Smooth muscle cell (in vitro differentiated cells): ENCODE results near the gene BTG2. TPM values are rescaled to one million over a fixed set of nuclear protein-coding genes. Genes with fewer than 3 reads are reported as not detected.

Experiments used
- DNase-seq: peaks from one replicate; lab custom pipeline; 2025; ENCODE audit not compliant: unreplicated experiment; lab: John Stamatoyannopoulos, UW
- H2AFZ ChIP-seq: fragments of 200-600 bp; sonication (generic); 2 replicates; pipeline ENCODE4 v1.6.0; 2016; ENCODE audit warnings: antibody characterized with exemption, low read depth, mild to moderate bottlenecking
- H3F3A ChIP-seq: fragments of 200-600 bp; sonication (generic); 2 replicates; pipeline ENCODE4 v1.6.0; 2017; ENCODE audit warnings: antibody characterized with exemption, low read depth
- H3K27ac ChIP-seq: fragments of 200-600 bp; sonication (generic); 2 replicates; pipeline ENCODE4 v1.5.1; 2016; ENCODE audit warnings: low read depth, mild to moderate bottlenecking
- H3K27me3 ChIP-seq: fragments of 200-600 bp; sonication (generic); 2 replicates; pipeline ENCODE4 v1.6.1; 2016; ENCODE audit warnings: low read depth, mild to moderate bottlenecking
- H3K36me3 ChIP-seq: fragments of 200-600 bp; sonication (generic); 2 replicates; pipeline ENCODE4 v1.5.1; 2016; ENCODE audit warnings: low read depth
- H3K4me1 ChIP-seq: fragments of 200-600 bp; sonication (generic); 2 replicates; pipeline ENCODE4 v1.5.1; 2016; ENCODE audit warnings: low read depth
- H3K4me2 ChIP-seq: fragments of 200-600 bp; sonication (generic); 2 replicates; pipeline ENCODE4 v1.6.0; 2016; ENCODE audit warnings: mild to moderate bottlenecking
- H3K4me3 ChIP-seq: fragments of 200-600 bp; sonication (generic); 2 replicates; pipeline ENCODE4 v1.5.1; 2016; ENCODE audit warnings: mild to moderate bottlenecking
- H3K79me2 ChIP-seq: fragments of 200-600 bp; sonication (generic); 2 replicates; pipeline ENCODE4 v1.6.0; 2016; ENCODE audit warnings: low read depth, mild to moderate bottlenecking
- H3K9ac ChIP-seq: fragments of 200-600 bp; sonication (generic); 2 replicates; pipeline ENCODE4 v1.6.0; 2016; ENCODE audit warnings: low read depth
- H3K9me3 ChIP-seq: fragments of 200-600 bp; sonication (generic); replicated peaks from 2 replicates; pipeline ENCODE4 v1.5.1; 2016; ENCODE audit warnings: low read depth
- H4K20me1 ChIP-seq: fragments of 200-600 bp; sonication (generic); 2 replicates; pipeline ENCODE4 v1.6.0; 2016; ENCODE audit warnings: low read depth
- CTCF ChIP-seq: fragments of 200-600 bp; sonication (generic); IDR thresholded peaks from 2 replicates; pipeline ENCODE4 v1.5.1; 2017; ENCODE audit warnings: borderline replicate concordance, mild to moderate bottlenecking, antibody characterized with exemption; ENCODE audit not compliant: insufficient read depth, poor library complexity, severe bottlenecking
- WGBS: methylation state at CpG from one replicate; pipeline ENCODE4 v1.1.7; 2016; ENCODE audit warnings: low lambda C conversion rate; 5-methylcytosine and 5-hydroxymethylcytosine counted together
- polyA plus RNA-seq: library from polyadenylated mRNA; unstranded; fragments of >200 nt; fragmentation: Nextera tagmentation; extraction: Ambion mirVana; gene quantifications from 2 replicates; pipeline ENCODE4 v1.2.1, GENCODE V29; 2016
- total RNA-seq: library from RNA; depleted of rRNA; stranded (reverse); fragments of >200 nt; gene quantifications from 2 replicates; pipeline ENCODE4 v1.2.3, GENCODE V29; 2014

Gene BTG2
- total and polyA plus RNA-seq, 2 experiments from 2014 or later: 80.0 to 93.8 TPM

- peak overlapping the region; percentile 65 for H3K9ac ChIP-seq
- peaks cover 25% of the 10 kb centered on the region for H3K4me1 ChIP-seq
- no peaks in the 10 kb centered on the region for H3K36me3 ChIP-seq
- no peaks in the 10 kb centered on the region for H3K27me3 ChIP-seq
- H3K9me3 ChIP-seq: no peaks in the 10 kb centered on the region
- H4K20me1 ChIP-seq: no peaks in the 10 kb centered on the region
- no peak for TF ChIP-seq CTCF
- H3F3A ChIP-seq: peaks cover 10% of the 10 kb centered on the region
- peak overlapping the region; percentile 85 for H3K4me2 ChIP-seq
- peak overlapping the region; percentile 81 for H2AFZ ChIP-seq
- WGBS: 20% methylated on average over 13 of the region's 13 CpGs
- DNase-seq: peak; percentile 79
- H3K79me2 ChIP-seq: no peaks in the 10 kb centered on the region
- H3K27ac ChIP-seq: peak overlapping the region; percentile 88
- peak overlapping the region; percentile 24 for H3K4me3 ChIP-seq
These were observed 27.0 kb upstream of the BTG2 start for GRCh38 chr1:203278082-203278884.

DNA sequence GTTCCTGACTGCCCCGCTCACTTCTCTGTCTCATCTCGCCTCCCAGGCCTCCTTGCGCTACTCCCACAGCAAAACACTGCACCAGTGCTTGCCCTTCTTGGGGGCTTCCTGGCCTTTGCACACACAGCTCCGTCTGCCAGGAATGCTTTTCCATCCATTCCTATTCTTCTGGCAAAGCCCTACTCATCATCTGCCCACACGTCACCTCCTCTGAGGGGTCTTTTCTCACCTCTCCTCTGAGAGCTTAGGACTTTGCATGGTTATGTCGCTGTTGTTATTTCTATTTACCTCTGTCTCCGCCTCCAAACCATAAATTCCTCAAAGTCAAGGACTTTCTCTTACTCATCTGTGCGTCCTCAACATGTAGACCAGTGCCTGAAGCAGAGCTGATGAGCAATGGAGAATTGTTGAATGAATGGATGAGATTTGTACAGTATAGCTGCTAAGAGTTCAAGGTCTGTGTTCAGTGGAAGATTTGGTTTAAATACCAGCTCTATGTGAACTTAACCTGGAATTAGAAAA lies 26.4 kb upstream of the BTG2 start:
- Histone ChIP-seq H3F3A (peaks cover 10% of the 10 kb centered on the region), H3K9ac (peak overlapping the region; percentile 65), H3K4me3 (no peak overlapping the region), H2AFZ (peak overlapping the region; percentile 81), H3K36me3 (no peaks in the 10 kb centered on the region), H3K4me2 (peak overlapping the region; percentile 85), H3K79me2 (no peaks in the 10 kb centered on the region), H3K27me3 (no peaks in the 10 kb centered on the region), H3K4me1 (peaks cover 18% of the 10 kb centered on the region), H4K20me1 (no peaks in the 10 kb centered on the region), H3K27ac (peak overlapping the region; percentile 88), H3K9me3 (no peaks in the 10 kb centered on the region)
- TF ChIP-seq CTCF: no peak
- WGBS: 25% methylated on average over 8 of the region's 8 CpGs
- DNase-seq: no peak

GRCh38 chr1:203280061-203280460 lies 25.3 kb upstream of the BTG2 start:
- H3K9ac ChIP-seq: no peak overlapping the region
- no peaks in the 10 kb centered on the region for H4K20me1 ChIP-seq
- H3K79me2 ChIP-seq: no peaks in the 10 kb centered on the region
- peaks cover 14% of the 10 kb centered on the region for H3K4me1 ChIP-seq
- no peak overlapping the region for H2AFZ ChIP-seq
- no peak overlapping the region for H3K4me2 ChIP-seq
- no peaks in the 10 kb centered on the region for H3K36me3 ChIP-seq
- H3K4me3 ChIP-seq: no peak overlapping the region
- TF ChIP-seq CTCF: no peak
- H3F3A ChIP-seq: peaks cover 10% of the 10 kb centered on the region
- WGBS: 94% methylated on average over 5 of the region's 5 CpGs
- DNase-seq: no peak
- no peaks in the 10 kb centered on the region for H3K9me3 ChIP-seq
- H3K27ac ChIP-seq: no peak overlapping the region
- no peaks in the 10 kb centered on the region for H3K27me3 ChIP-seq
